HEK293 (cell line): ENCODE results near the gene ACP3.

Source experiments
- CTCF ChIA-PET: fragments of 350-600 bp; formaldehyde crosslinking; extraction: SDS; loops from one replicate; lab custom pipeline; 2021; ENCODE audit warnings: antibody characterized with exemption; lab: Yijun Ruan, JAX
- POLR2A ChIA-PET: fragments of 300-600 bp; formaldehyde crosslinking; extraction: SDS; loops from one replicate; lab custom pipeline; 2020; ENCODE audit warnings: antibody characterized with exemption, inconsistent platforms; lab: Yijun Ruan, JAX
- H3K27ac ChIP-seq: fragments of 200-500 bp; sonication (Bioruptor generic); 2 replicates; pipeline ENCODE4 v1.5.1; 2014; ENCODE audit warnings: low read depth, low read length, control low read depth, inconsistent platforms; ENCODE audit errors: extremely low read depth
- H3K36me3 ChIP-seq, 2 experiments: fragments of 200-500 bp in 1 of 2; sonication (Bioruptor generic) in 1 of 2; 1 replicate in 1 of 2; 2 replicates in 1 of 2; pipeline ENCODE4 v1.5.1; 2014 to 2017; ENCODE audit warnings: inconsistent platforms in 2 of 2, low read length in 2 of 2; ENCODE audit not compliant: control insufficient read depth in 2 of 2, insufficient read depth in 1 of 2
- H3K4me1 ChIP-seq: fragments of 200-500 bp; sonication (Bioruptor generic); 2 replicates; pipeline ENCODE4 v1.5.1; 2014; ENCODE audit warnings: mild to moderate bottlenecking, low read length, inconsistent platforms; ENCODE audit not compliant: control insufficient read depth, insufficient read depth
- H3K4me3 ChIP-seq: 2 replicates; pipeline ENCODE4 v1.5.1; 2011; ENCODE audit warnings: low read depth, mild to moderate bottlenecking, control low read depth, low read length, moderate library complexity
- H3K9me3 ChIP-seq: fragments of 200-500 bp; sonication (Bioruptor generic); 2 replicates; pipeline ENCODE4 v1.5.1; 2014; ENCODE audit warnings: low read depth, low read length, inconsistent platforms; ENCODE audit not compliant: control insufficient read depth, insufficient read depth
- BCL6B ChIP-seq: fragments of 450-650 bp; formaldehyde crosslinking; IDR thresholded peaks from 2 replicates; pipeline ENCODE4 v1.5.1; 2017; ENCODE audit warnings: missing biosample characterization, missing genetic modification characterization
- HOXC10 ChIP-seq: sonication (generic); formaldehyde crosslinking; IDR thresholded peaks from 2 replicates; pipeline ENCODE4 v1.8.1; 2023; ENCODE audit warnings: mild to moderate bottlenecking, missing genetic modification reagents
- KLF1 ChIP-seq: fragments of 450-650 bp; formaldehyde crosslinking; IDR thresholded peaks from 2 replicates; pipeline ENCODE4 v1.5.1; 2016; ENCODE audit warnings: missing biosample characterization, missing genetic modification characterization
- KLF16 ChIP-seq: fragments of 450-650 bp; formaldehyde crosslinking; IDR thresholded peaks from 2 replicates; pipeline ENCODE4 v1.5.1; 2017; ENCODE audit warnings: missing biosample characterization, missing genetic modification characterization
- KLF8 ChIP-seq: fragments of 450-650 bp; formaldehyde crosslinking; IDR thresholded peaks from 2 replicates; pipeline ENCODE4 v1.5.1; 2016; ENCODE audit warnings: missing biosample characterization, missing genetic modification characterization
- PBX3 ChIP-seq: sonication (generic); formaldehyde crosslinking; IDR thresholded peaks from 2 replicates; pipeline ENCODE4 v1.8.1; 2022; ENCODE audit warnings: mild to moderate bottlenecking, moderate library complexity, missing genetic modification reagents
- REST ChIP-seq: fragments of 450-650 bp; formaldehyde crosslinking; IDR thresholded peaks from 2 replicates; pipeline ENCODE4 v1.5.1; 2016; ENCODE audit warnings: missing biosample characterization, missing genetic modification characterization
- ZFP69B ChIP-seq: fragments of 450-650 bp; formaldehyde crosslinking; IDR thresholded peaks from 2 replicates; pipeline ENCODE4 v1.5.1; 2016; ENCODE audit warnings: missing biosample characterization, missing genetic modification characterization
- ZNF155 ChIP-seq: fragments of 450-650 bp; formaldehyde crosslinking; IDR thresholded peaks from 2 replicates; pipeline ENCODE4 v1.5.1; 2016; ENCODE audit warnings: missing biosample characterization, missing genetic modification characterization
- ZNF211 ChIP-seq: fragments of 450-650 bp; formaldehyde crosslinking; IDR thresholded peaks from 2 replicates; pipeline ENCODE4 v1.5.1; 2016; ENCODE audit warnings: low read depth, missing biosample characterization, missing genetic modification characterization
- ZNF23 ChIP-seq: fragments of 450-650 bp; formaldehyde crosslinking; IDR thresholded peaks from 2 replicates; pipeline ENCODE4 v1.5.1; 2016; ENCODE audit warnings: missing biosample characterization, missing genetic modification characterization, borderline replicate concordance
- ZNF530 ChIP-seq: fragments of 450-650 bp; formaldehyde crosslinking; IDR thresholded peaks from 2 replicates; pipeline ENCODE4 v1.5.1; 2016; ENCODE audit warnings: low read depth, missing biosample characterization, missing genetic modification characterization
- ZSCAN4 ChIP-seq: fragments of 450-650 bp; formaldehyde crosslinking; IDR thresholded peaks from 2 replicates; pipeline ENCODE4 v1.5.1; 2017; ENCODE audit warnings: missing biosample characterization, missing genetic modification characterization

Gene ACP3

GRCh38 chr3:132344666-132345280 is 27.6 kb downstream of the ACP3 start (continued):
- TF ChIP-seq PBX3 (CRISPR knock-in tag) (no peak), KLF16 (tag by site-specific recombination) (no peak), REST (tag by site-specific recombination) (no peak), ZNF155 (no peak)
- TF ChIP-seq, all 188 proteins: peak for 0

GRCh38 chr3:132346841-132347736 is 29.9 kb downstream of the ACP3 start:
- Histone ChIP-seq H3K4me3 (no peak overlapping the region), H3K36me3 (no peaks in the 10 kb centered on the region), H3K27ac (no peak overlapping the region), H3K4me1 (no peaks in the 10 kb centered on the region), H3K9me3 (no peaks in the 10 kb centered on the region)
- ChIA-PET POLR2A (no interaction called here), CTCF (interaction anchor here (0.7 to 10.6 kb wide), 2 partner anchors 51 to 94 kb away, joined by 3 to 136 read pairs; no protein-coding TSS in a partner anchor)
- TF ChIP-seq ZFP69B (tag by site-specific recombination) = no peak
- no peak for TF ChIP-seq ZNF211
- TF ChIP-seq HOXC10 (CRISPR knock-in tag) = no peak
- no peak for TF ChIP-seq BCL6B (tag by site-specific recombination)
- TF ChIP-seq KLF8 (tag by site-specific recombination) = no peak
- TF ChIP-seq, all 188 proteins: peak for 0

- ChIA-PET CTCF (interaction anchor here (0.7 to 10.6 kb wide), 4 partner anchors 51 to 95 kb away, joined by 3 to 136 read pairs (median 9); no protein-coding TSS in a partner anchor), POLR2A (no interaction called here)
- Histone ChIP-seq H3K4me1 (no peaks in the 10 kb centered on the region), H3K36me3 (no peaks in the 10 kb centered on the region), H3K4me3 (no peak overlapping the region), H3K9me3 (no peaks in the 10 kb centered on the region), H3K27ac (no peak overlapping the region)
- TF ChIP-seq PBX3 (CRISPR knock-in tag) (no peak), ZNF23 (tag by site-specific recombination) (no peak), KLF1 (tag by site-specific recombination) (no peak), ZNF530 (tag by site-specific recombination) (no peak), ZSCAN4 (tag by site-specific recombination) (0 out of 2 replicates have a peak, but pooled peaks have one; percentile 15)
These were observed 30.6 kb downstream of the ACP3 start for GRCh38 chr3:132347811-132348210.
